ENCODE measurements around the gene OTUD1. TPM values are rescaled to one million over a fixed set of nuclear protein-coding genes. Genes with fewer than 3 reads are reported as not detected.

Gene OTUD1
- total and polyA plus RNA-seq, 2 of the 4 experiments (the other 2 are of a cell fraction), result 1.3 to 1.4 TPM

DNA sequence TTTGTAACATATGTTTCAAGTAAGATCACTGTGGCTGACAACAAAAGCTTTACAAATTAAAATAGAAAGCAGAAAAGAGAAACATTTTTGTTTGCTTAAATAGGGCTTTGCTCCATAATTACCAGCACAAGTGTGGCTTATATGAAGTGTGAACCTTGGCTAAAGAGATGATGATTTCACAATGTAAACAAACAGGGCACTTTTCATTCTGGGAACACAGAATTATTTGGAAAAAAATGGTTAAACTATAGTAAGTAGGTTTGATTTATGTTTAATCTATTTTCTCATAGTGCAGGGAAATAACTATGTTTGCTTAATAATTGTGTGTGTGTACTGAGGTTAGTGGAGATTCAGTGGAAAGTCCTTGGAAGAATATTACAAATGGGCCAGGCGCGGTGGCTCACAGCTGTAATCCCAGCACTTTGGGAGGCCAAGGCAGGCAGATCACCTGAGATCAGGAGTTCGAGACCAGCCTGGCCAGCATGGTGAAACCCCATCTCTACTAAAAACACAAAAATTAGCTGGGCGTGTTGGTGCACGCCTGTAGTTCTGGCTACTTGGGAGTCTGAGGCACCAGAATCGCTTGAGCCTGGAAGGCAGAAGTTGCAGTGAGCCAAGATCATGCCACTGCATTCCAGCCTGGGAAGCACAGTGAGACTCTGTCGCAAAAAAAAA lies 19.1 kb upstream of the OTUD1 start:
- Histone ChIP-seq H3K36me3 (ENCODE audit: control insufficient read depth, insufficient read depth, low read length) (no peaks in the 10 kb centered on the region), H3K4me1 (ENCODE audit: control insufficient read depth, insufficient read depth, low read length) (no peaks in the 10 kb centered on the region; the same call in 1 of the 2 replicates), H3K56ac (ENCODE audit: extremely low read depth, insufficient read depth, low read length) (no peak overlapping the region), H3K27ac (ENCODE audit: insufficient read depth, low read length) (no peak overlapping the region), H2AFZ (replicated peaks; ENCODE audit: low read length, poor library complexity) (no peak overlapping the region), H2AK5ac (ENCODE audit: low read depth, low read length) (no peak overlapping the region), H2BK5ac (ENCODE audit: low read depth, low read length, poor library complexity, severe bottlenecking) (no peak overlapping the region), H3K4ac (ENCODE audit: low read depth, low read length) (no peak overlapping the region), H4K8ac (ENCODE audit: low read depth in 2 of 2, low read length in 2 of 2) (no peak overlapping the region), H4K91ac (ENCODE audit: insufficient read depth, low read depth, low read length) (no peak overlapping the region), H3K79me1 (ENCODE audit: low read depth in 1 of 2, low read length in 2 of 2) (no peaks in the 10 kb centered on the region), H4K20me1 (ENCODE audit: insufficient read depth, low read length) (no peaks in the 10 kb centered on the region), H2BK120ac (ENCODE audit: low read depth, low read length) (no peak overlapping the region), H3K9ac (ENCODE audit: low read depth, low read length) (no peak overlapping the region), H3K9me3 (ENCODE audit: control insufficient read depth, insufficient read depth, low read length) (no peaks in the 10 kb centered on the region), H3K18ac (ENCODE audit: low read depth, low read length) (no peak overlapping the region), H3K4me3 (ENCODE audit: insufficient read depth, low read depth, low read length) (no peak overlapping the region), H4K5ac (ENCODE audit: low read depth, low read length) (no peak overlapping the region), H3K27me3 (ENCODE audit: control insufficient read depth, insufficient read depth, low read length) (peaks cover 7% of the 10 kb centered on the region; the same call in 1 of the 2 replicates), H3K23ac (ENCODE audit: low read depth, low read length) (no peak overlapping the region), H2BK15ac (ENCODE audit: low read depth, low read length) (no peak overlapping the region), H3K4me2 (ENCODE audit: low read depth, low read length) (no peak overlapping the region), H2BK20ac (ENCODE audit: low read depth, low read length) (no peak overlapping the region), H2AK9ac (replicated peaks; ENCODE audit: low read depth, low read length, poor library complexity) (no peak overlapping the region), H3K14ac (replicated peaks; ENCODE audit: low read depth, low read length) (no peak overlapping the region), H3K9me1 (ENCODE audit: insufficient read depth, low read length) (no peaks in the 10 kb centered on the region)
- DNase-seq, result no peak
- TF ChIP-seq MXI1 (IDR thresholded peaks at IDR 0.05; ENCODE audit: borderline replicate concordance, low read depth, low read length), result no peak
- TF ChIP-seq RCOR1 (IDR thresholded peaks at IDR 0.05; ENCODE audit: insufficient replicate concordance, low read length), result no peak
- no peak for TF ChIP-seq BHLHE40 (IDR thresholded peaks at IDR 0.05; ENCODE audit: low read depth, low read length)
- TF ChIP-seq POLR2A (IDR thresholded peaks at IDR 0.05; ENCODE audit: low read depth, low read length), result no peak
- no peak for TF ChIP-seq RFX5 (IDR thresholded peaks at IDR 0.05; ENCODE audit: low read depth, low read length)
- no peak for TF ChIP-seq CHD1 (IDR thresholded peaks at IDR 0.05; ENCODE audit: low read depth, low read length)
- TF ChIP-seq RAD21 (IDR thresholded peaks at IDR 0.05; ENCODE audit: low read length), result no peak
- no peak for TF ChIP-seq MAFK (IDR thresholded peaks at IDR 0.05; ENCODE audit: low read depth, low read length)
- no peak for TF ChIP-seq CTCF (conservative IDR thresholded peaks at IDR 0.05; ENCODE audit: low read depth, low read length)
- TF ChIP-seq NFE2L2 (IDR thresholded peaks at IDR 0.05; ENCODE audit: low read depth, low read length), result no peak
- TF ChIP-seq ELK1 (IDR thresholded peaks at IDR 0.05; ENCODE audit: borderline replicate concordance, low read depth, low read length), result no peak
- no peak for TF ChIP-seq MAZ (IDR thresholded peaks at IDR 0.05; ENCODE audit: borderline replicate concordance, low read depth, low read length)
- no peak for TF ChIP-seq FOS (IDR thresholded peaks at IDR 0.05; ENCODE audit: low read depth, low read length)
- TF ChIP-seq CEBPB (IDR thresholded peaks at IDR 0.05; ENCODE audit: low read depth, low read length), result no peak
- no peak for TF ChIP-seq USF2 (IDR thresholded peaks at IDR 0.05; ENCODE audit: low read depth, low read length)
- no peak for TF ChIP-seq SMC3 (IDR thresholded peaks at IDR 0.05; ENCODE audit: low read depth, low read length)
- in situ Hi-C loops (cut with MboI; ENCODE audit: low sequenced_read_pairs) (no loop called here), dilution Hi-C loops (cut with HindIII; ENCODE audit: low sequenced_read_pairs, unreplicated experiment) (no loop called here), intact Hi-C loops (cut with micrococcal nuclease) (no loop called here)
- 50% methylated on average over 2 of the region's 7 CpGs; no CpG with 5 or more reads in 1 of the 2 experiments for WGBS, 2 experiments (ENCODE audit: extremely low coverage in 2 of 2, insufficient read length in 1 of 2)
- CTCF ChIA-PET, result no interaction called here
- POLR2A ChIA-PET (ENCODE audit: unreplicated experiment), result interaction anchor here (0.6 kb wide), 2 partner anchors 9 to 1144 kb away, joined by 6 to 10 read pairs; no protein-coding TSS in a partner anchor
- no TSS peak for BruUV-seq (replicated peaks)
- ATAC-seq (ENCODE audit: low read depth), result no peak

All from IMR-90 (cell line).